ENCODE data around the gene POLD3.

Gene POLD3

GRCh38 chr11:74620531-74620930 is 28.1 kb downstream of the POLD3 start:
- H3K4me3 ChIP-seq (ENCODE audit: low read depth, low read length): no peak overlapping the region
- no peak for DNase-seq (ENCODE audit: low read depth)
- no peak for TF ChIP-seq CTCF (IDR thresholded peaks at IDR 0.05; ENCODE audit: low read depth, low read length, missing control alignments)

DNA sequence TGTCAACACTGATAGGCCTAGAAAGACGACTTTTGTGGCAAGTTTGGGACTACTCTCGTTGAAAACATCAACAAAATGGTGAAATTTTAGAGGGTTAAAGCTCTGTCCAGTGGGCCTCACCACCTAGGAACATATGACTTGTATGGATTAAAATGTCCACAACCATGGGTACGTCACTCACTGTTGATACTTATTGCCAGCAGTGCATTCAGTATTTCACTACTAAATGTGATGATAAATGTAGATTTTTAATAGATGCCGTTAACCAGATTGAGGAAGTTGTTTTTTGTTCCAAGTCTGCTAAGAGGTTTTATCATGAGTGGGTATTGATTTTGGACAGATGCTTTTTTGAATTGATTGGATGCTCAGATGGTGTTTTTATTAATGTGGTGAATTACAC is 33.7 kb downstream of the POLD3 start:
- no peak overlapping the region for H3K4me3 ChIP-seq (ENCODE audit: low read depth, low read length)
- DNase-seq (ENCODE audit: low read depth): no peak
- no peak for TF ChIP-seq CTCF (IDR thresholded peaks at IDR 0.05; ENCODE audit: low read depth, low read length, missing control alignments)

DNA sequence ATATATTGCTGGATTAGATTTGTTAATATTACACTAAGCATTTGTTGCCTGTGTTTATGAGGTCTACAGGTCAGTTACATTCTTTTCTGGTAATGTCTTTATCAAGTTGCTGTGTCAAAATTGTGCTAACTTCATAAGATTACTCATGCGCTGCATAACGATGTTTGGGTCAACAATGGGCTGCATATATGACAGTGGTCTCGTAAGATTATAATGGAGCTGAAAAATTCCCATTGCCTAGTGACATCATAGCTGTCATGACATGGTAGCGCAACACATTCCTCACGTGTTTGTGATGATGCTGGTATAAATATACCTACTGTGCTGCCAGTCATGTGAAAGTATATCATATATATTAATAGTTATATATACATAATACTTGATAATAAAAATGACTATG is 34.2 kb downstream of the POLD3 start:
- TF ChIP-seq CTCF (IDR thresholded peaks at IDR 0.05; ENCODE audit: low read depth, low read length, missing control alignments): no peak
- H3K4me3 ChIP-seq (ENCODE audit: low read depth, low read length): no peak overlapping the region
- DNase-seq (ENCODE audit: low read depth): no peak

DNA sequence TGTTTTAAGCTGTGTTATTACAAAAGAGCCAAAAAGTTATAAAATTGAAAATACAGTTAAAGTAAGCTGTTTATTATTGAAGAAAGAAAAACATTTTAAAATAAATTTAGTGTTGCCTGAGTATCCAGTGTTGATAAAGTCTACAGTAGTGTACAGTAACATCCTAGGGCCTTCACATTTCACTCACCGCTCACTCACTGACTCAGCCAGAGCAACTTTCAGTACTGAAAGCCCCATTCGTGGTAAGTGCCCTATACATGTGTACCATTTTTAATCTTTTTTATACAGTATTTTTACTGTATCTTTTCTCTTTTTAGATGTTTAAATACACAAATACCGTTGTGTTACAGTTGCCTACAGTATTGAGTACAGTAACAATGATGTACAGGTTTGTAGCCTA is 35.0 kb downstream of the POLD3 start:
- DNase-seq (ENCODE audit: low read depth): no peak
- TF ChIP-seq CTCF (IDR thresholded peaks at IDR 0.05; ENCODE audit: low read depth, low read length, missing control alignments): no peak
- H3K4me3 ChIP-seq (ENCODE audit: low read depth, low read length): no peak overlapping the region

DNA sequence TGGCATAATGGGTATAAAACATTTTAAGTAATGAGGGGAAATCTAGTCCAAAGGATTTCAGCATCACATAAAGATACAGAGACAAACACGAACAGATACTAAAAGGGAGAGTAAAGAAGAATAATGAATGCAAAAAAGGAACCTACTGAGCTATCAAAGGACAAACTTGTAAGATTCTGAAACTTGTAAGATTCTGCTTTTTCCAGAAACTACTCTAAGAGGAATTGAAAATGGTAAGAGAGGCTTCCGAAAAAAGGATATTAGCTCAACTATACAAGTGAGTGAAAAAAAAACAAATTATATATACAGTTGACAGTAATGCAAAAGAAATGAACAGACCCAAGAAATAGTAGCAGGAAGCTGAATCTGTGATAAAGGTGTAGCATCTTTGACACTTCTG is 37.7 kb downstream of the POLD3 start:
- DNase-seq (ENCODE audit: low read depth): no peak
- TF ChIP-seq CTCF (IDR thresholded peaks at IDR 0.05; ENCODE audit: low read depth, low read length, missing control alignments): no peak
- H3K4me3 ChIP-seq (ENCODE audit: low read depth, low read length): no peak overlapping the region

DNA sequence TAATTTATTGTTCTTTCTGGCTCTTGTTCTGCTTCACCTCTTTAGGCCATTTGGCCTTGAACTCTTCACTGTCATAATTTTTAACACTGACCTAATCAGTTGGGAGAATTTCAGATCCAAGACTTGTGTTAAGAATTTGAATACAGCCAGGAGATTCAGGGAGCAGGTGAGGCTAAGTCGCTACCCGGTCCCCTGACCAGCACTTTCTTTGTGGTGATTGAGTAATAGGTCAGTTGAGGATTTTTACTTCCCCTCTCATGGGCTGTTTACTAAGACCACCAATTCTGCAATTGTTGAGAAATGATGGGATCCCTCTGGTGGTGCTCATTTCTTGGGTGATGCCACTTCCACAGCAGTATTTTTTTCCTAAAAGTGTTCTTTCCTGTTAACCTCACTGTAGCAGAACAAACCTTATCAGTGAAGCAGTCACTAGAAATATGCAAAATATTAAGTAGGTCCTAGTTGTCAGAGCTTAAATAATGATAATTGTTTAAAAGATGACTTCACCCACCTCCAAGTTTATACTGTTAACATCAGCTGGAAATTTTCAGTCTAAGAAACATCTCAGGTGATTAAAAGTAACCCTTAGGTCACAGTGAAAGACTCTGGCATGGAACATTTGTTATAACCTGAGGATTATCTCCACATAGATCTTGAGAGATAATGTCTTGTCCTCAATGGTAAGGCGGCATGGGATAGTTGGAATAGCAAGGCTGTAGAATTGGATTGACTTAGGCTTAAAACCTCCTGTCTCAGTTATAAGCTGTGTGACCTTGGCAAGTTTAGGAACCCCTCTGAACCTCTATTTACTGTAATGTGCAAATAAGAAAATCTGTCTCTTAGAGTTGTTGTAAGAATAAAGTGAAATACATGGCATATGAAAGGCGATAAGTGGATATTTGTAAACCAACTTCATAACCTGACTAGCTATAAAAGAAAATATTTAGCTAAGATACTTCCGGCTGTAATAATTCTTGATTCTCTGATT is 41.3 kb downstream of the POLD3 start:
- no peak overlapping the region for H3K4me3 ChIP-seq (ENCODE audit: low read depth, low read length)
- DNase-seq (ENCODE audit: low read depth): no peak
- TF ChIP-seq CTCF (IDR thresholded peaks at IDR 0.05; ENCODE audit: low read depth, low read length, missing control alignments): no peak

GRCh38 chr11:74634537-74634936 is 42.2 kb downstream of the POLD3 start:
- DNase-seq (ENCODE audit: low read depth): no peak

More at GRCh38 chr11:74634537-74634936, 42.2 kb downstream of the POLD3 start:
- H3K4me3 ChIP-seq (ENCODE audit: low read depth, low read length): no peak overlapping the region
- peak; percentile 12 for TF ChIP-seq CTCF (IDR thresholded peaks at IDR 0.05; ENCODE audit: low read depth, low read length, missing control alignments)

All from GM12864 (cell line).